ENCODE data around the gene PSRC1. TPM values are rescaled to one million over a fixed set of nuclear protein-coding genes. Genes with fewer than 3 reads are reported as not detected.
A peak's percentile ranks its signal among the peaks of the same experiment; 100 is the strongest.

Gene PSRC1
- total RNA-seq, 2 donors from 2014 or later: 38.5 to 72.7 TPM

- no peaks in the 10 kb centered on the region for H3K9me3 Mint-ChIP-seq
- 88 to 91% methylated on average over 11 of the region's 11 CpGs for WGBS, 2 experiments (ENCODE audit: insufficient coverage in 1 of 2, insufficient read length in 1 of 2)
- no peaks in the 10 kb centered on the region for H3K9me3 ChIP-seq (ENCODE audit: control insufficient read depth, low read length)
- no peak for DNase-seq
- H3K4me3 ChIP-seq (ENCODE audit: low read length): no peak overlapping the region
- H3K27ac Mint-ChIP-seq: no peak overlapping the region
- peaks cover 6% of the 10 kb centered on the region for H3K4me1 Mint-ChIP-seq
- H3K27ac ChIP-seq (ENCODE audit: low read depth, low read length): no peak overlapping the region
- peaks cover 5% of the 10 kb centered on the region for H3K4me1 ChIP-seq (ENCODE audit: control insufficient read depth, insufficient read depth, low read length)
- H3K27me3 Mint-ChIP-seq (ENCODE audit: insufficient read depth): peaks cover 8% of the 10 kb centered on the region
- no peak for TF ChIP-seq CTCF (conservative IDR thresholded peaks at IDR 0.05)
- H3K36me3 ChIP-seq (ENCODE audit: control insufficient read depth, insufficient read depth, low read length): no peaks in the 10 kb centered on the region
- no peak overlapping the region for H3K9ac ChIP-seq (ENCODE audit: extremely low read depth, low read length, poor library complexity, severe bottlenecking)
- H3K4me3 Mint-ChIP-seq: no peak overlapping the region
- peaks cover 7% of the 10 kb centered on the region for H3K27me3 ChIP-seq (ENCODE audit: control insufficient read depth, insufficient read depth, low read length, poor library complexity, severe bottlenecking)
- H3K36me3 Mint-ChIP-seq (ENCODE audit: low read depth): no peaks in the 10 kb centered on the region
Observed at GRCh38 chr1:109298666-109299557, 16.0 kb upstream of the PSRC1 start.

GRCh38 chr1:109296782-109297181 is 13.8 kb upstream of the PSRC1 start:
- 94 to 96% methylated on average over 16 of the region's 16 CpGs for WGBS, 2 experiments (ENCODE audit: insufficient coverage in 1 of 2, insufficient read length in 1 of 2)
- Mint-ChIP-seq H3K27me3 (ENCODE audit: insufficient read depth) (peaks cover 8% of the 10 kb centered on the region), H3K36me3 (ENCODE audit: low read depth) (no peaks in the 10 kb centered on the region), H3K4me1 (peaks cover 10% of the 10 kb centered on the region), H3K4me3 (no peak overlapping the region), H3K27ac (no peak overlapping the region), H3K9me3 (no peaks in the 10 kb centered on the region)
- H3K27ac ChIP-seq (ENCODE audit: low read depth, low read length): no peak overlapping the region
- no peak for DNase-seq
- H3K9ac ChIP-seq (ENCODE audit: extremely low read depth, low read length, poor library complexity, severe bottlenecking): no peak overlapping the region
- H3K4me1 ChIP-seq (ENCODE audit: control insufficient read depth, insufficient read depth, low read length): peaks cover 5% of the 10 kb centered on the region
- no peak for TF ChIP-seq CTCF (conservative IDR thresholded peaks at IDR 0.05)
- no peaks in the 10 kb centered on the region for H3K9me3 ChIP-seq (ENCODE audit: control insufficient read depth, low read length)
- peaks cover 17% of the 10 kb centered on the region for H3K27me3 ChIP-seq (ENCODE audit: control insufficient read depth, insufficient read depth, low read length, poor library complexity, severe bottlenecking)
- H3K36me3 ChIP-seq (ENCODE audit: control insufficient read depth, insufficient read depth, low read length): no peaks in the 10 kb centered on the region
- no peak overlapping the region for H3K4me3 ChIP-seq (ENCODE audit: low read length)

DNA sequence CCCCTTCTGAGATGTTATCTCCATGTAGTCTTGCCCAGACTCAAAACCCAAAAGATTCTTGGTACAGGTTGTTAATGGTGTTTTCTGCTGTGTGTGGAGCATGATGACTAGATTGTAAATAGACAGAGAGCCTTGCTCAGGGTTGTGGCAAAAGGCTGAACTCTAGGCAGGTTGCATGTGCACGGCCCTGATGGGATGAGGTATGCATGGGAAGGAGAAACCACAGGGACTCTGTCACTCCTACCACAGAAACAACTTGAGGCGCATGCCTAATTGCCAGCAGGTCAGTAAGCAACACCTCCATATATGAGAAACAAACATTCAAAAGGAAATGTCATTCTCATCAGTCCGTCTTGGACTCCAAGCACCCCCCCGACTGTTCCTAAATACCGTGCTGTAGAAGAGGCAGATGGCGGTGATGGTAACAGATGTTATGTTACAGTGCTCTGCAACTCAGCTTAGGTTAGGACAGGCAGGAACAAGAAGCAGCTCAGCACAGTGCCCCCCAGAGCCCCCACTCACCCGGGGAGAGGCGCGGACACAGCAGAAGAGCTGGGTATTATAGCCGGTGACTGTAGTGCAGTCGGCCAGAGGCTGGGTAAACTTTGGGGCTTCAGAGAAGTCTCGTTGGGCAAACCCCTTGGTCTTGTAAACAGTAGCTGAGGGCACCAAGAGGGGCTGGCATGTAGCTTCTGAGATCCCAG is 12.9 kb upstream of the PSRC1 start:
- Histone ChIP-seq H3K4me1 (ENCODE audit: control insufficient read depth, insufficient read depth, low read length) (peaks cover 5% of the 10 kb centered on the region), H3K36me3 (ENCODE audit: control insufficient read depth, insufficient read depth, low read length) (no peaks in the 10 kb centered on the region), H3K9ac (ENCODE audit: extremely low read depth, low read length, poor library complexity, severe bottlenecking) (no peak overlapping the region), H3K27ac (ENCODE audit: low read depth, low read length) (no peak overlapping the region), H3K4me3 (ENCODE audit: low read length) (no peak overlapping the region), H3K9me3 (ENCODE audit: control insufficient read depth, low read length) (no peaks in the 10 kb centered on the region), H3K27me3 (ENCODE audit: control insufficient read depth, insufficient read depth, low read length, poor library complexity, severe bottlenecking) (peaks cover 17% of the 10 kb centered on the region)
- peaks cover 13% of the 10 kb centered on the region for H3K4me1 Mint-ChIP-seq
- H3K27ac Mint-ChIP-seq: no peak overlapping the region
- H3K4me3 Mint-ChIP-seq: no peak overlapping the region
- peaks cover 8% of the 10 kb centered on the region for H3K27me3 Mint-ChIP-seq (ENCODE audit: insufficient read depth)
- no peaks in the 10 kb centered on the region for H3K9me3 Mint-ChIP-seq
- 60 to 85% methylated on average over 3 to 12 of the region's 12 CpGs for WGBS, 2 experiments (ENCODE audit: insufficient coverage in 1 of 2, insufficient read length in 1 of 2)
- H3K36me3 Mint-ChIP-seq (ENCODE audit: low read depth): no peaks in the 10 kb centered on the region
- no peak for DNase-seq
- TF ChIP-seq CTCF (conservative IDR thresholded peaks at IDR 0.05): peak; percentile 19

Measured in endodermal cell (in vitro differentiated cells).